Central memory CD8-positive, alpha-beta T cell (primary cell): Measurements from ENCODE around the gene DENND1A.
"Not testable (repeated sequence)": the region's sequence is repeated elsewhere in the genome, so short reads cannot be mapped to it uniquely, and the experiment has no call there.

Experiments
- ATAC-seq: fragments of 150-1000 bp; cut with Tn5 transposase; replicated peaks from 2 replicates; pipeline ENCODE4 v1.10.0; 2022; ENCODE audit warnings: mild to moderate bottlenecking, moderate FRiP score, moderate number of reproducible peaks; ENCODE audit not compliant: poor library complexity, severe bottlenecking; ENCODE audit errors: extremely low read depth
- DNase-seq, 2 donors: peaks; one replicate each; pipeline ENCODE4 v3.0.0; 2021; ENCODE audit warnings: low spot score in 2 of 2
- H3K27ac Mint-ChIP-seq: one replicate; pipeline ENCODE4 v1.8.0; 2022; ENCODE audit warnings: low read depth, mild to moderate bottlenecking, moderate library complexity, mixed read lengths
- H3K27me3 Mint-ChIP-seq: one replicate; pipeline ENCODE4 v1.8.0; 2022; ENCODE audit warnings: mixed read lengths
- H3K36me3 Mint-ChIP-seq: one replicate; pipeline ENCODE4 v1.8.0; 2022; ENCODE audit warnings: mild to moderate bottlenecking, moderate library complexity, mixed read lengths; ENCODE audit not compliant: insufficient read depth
- H3K4me1 Mint-ChIP-seq: one replicate; pipeline ENCODE4 v1.8.0; 2022; ENCODE audit warnings: mixed read lengths
- H3K4me3 Mint-ChIP-seq: one replicate; pipeline ENCODE4 v1.8.0; 2022; ENCODE audit warnings: mild to moderate bottlenecking, moderate library complexity, mixed read lengths
- H3K9me3 Mint-ChIP-seq: one replicate; pipeline ENCODE4 v1.8.0; 2022; ENCODE audit warnings: mixed read lengths

The DENND1A gene

GRCh38 chr9:123925819-123926218, 4.1 kb downstream of the DENND1A start:
- DNase-seq, result no peak
- no peak overlapping the region for H3K4me3 Mint-ChIP-seq
- H3K9me3 Mint-ChIP-seq, result no peaks in the 10 kb centered on the region
- peaks cover 6% of the 10 kb centered on the region for H3K36me3 Mint-ChIP-seq
- H3K27me3 Mint-ChIP-seq, result no peaks in the 10 kb centered on the region
- H3K27ac Mint-ChIP-seq, result no peak overlapping the region
- peaks cover 36% of the 10 kb centered on the region for H3K4me1 Mint-ChIP-seq
- ATAC-seq, result no peak

GRCh38 chr9:123925161-123925560, 4.8 kb downstream of the DENND1A start:
- no peak overlapping the region for H3K27ac Mint-ChIP-seq
- ATAC-seq (no peak), DNase-seq (no peak)

DNA sequence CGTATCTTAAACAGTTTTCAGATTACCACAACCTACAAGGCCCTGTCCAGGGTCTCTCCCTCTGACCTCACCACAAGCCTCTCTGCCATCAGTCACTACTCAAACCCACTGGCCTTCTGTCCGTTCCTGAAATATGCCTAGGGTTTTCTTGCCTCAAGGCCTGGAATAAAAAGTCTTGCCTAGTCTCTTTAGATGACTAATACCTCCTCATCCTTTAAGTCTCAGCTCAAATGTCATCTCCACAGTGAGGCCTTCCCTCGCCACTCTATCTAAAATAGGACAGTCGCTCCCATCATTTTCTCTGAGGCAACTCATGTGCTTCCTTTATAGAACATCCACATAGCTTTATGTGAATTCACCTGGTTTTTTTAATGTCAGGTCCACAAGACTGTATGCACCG, 5.2 kb downstream of the DENND1A start:
- Mint-ChIP-seq H3K4me3 (no peak overlapping the region), H3K27me3 (no peaks in the 10 kb centered on the region), H3K4me1 (peaks cover 28% of the 10 kb centered on the region), H3K36me3 (peaks cover 4% of the 10 kb centered on the region), H3K27ac (no peak overlapping the region), H3K9me3 (no peaks in the 10 kb centered on the region)
- DNase-seq, result no peak
- ATAC-seq, result no peak

More at GRCh38 chr9:123925161-123925560, 4.8 kb downstream of the DENND1A start:
- no peaks in the 10 kb centered on the region for H3K9me3 Mint-ChIP-seq
- peaks cover 29% of the 10 kb centered on the region for H3K4me1 Mint-ChIP-seq
- H3K36me3 Mint-ChIP-seq, result peaks cover 4% of the 10 kb centered on the region
- H3K4me3 Mint-ChIP-seq, result no peak overlapping the region
- H3K27me3 Mint-ChIP-seq, result no peaks in the 10 kb centered on the region

- Mint-ChIP-seq H3K36me3 (peaks cover 3% of the 10 kb centered on the region), H3K27ac (no peak overlapping the region), H3K4me1 (peaks cover 25% of the 10 kb centered on the region), H3K9me3 (no peaks in the 10 kb centered on the region), H3K27me3 (no peaks in the 10 kb centered on the region), H3K4me3 (no peak overlapping the region)
- ATAC-seq (no peak), DNase-seq (no peak)
Observed at GRCh38 chr9:123923884-123924283, 6.0 kb downstream of the DENND1A start.

- no peak for ATAC-seq
- Mint-ChIP-seq H3K9me3 (no peaks in the 10 kb centered on the region), H3K27me3 (no peaks in the 10 kb centered on the region), H3K4me1 (peaks cover 20% of the 10 kb centered on the region), H3K4me3 (no peak overlapping the region), H3K36me3 (peaks cover 5% of the 10 kb centered on the region), H3K27ac (no peak overlapping the region)
- DNase-seq, result no peak
Observed at GRCh38 chr9:123923377-123923776, 6.5 kb downstream of the DENND1A start.

- DNase-seq (no peak), ATAC-seq (no peak)
- peaks cover 15% of the 10 kb centered on the region for H3K4me1 Mint-ChIP-seq
- H3K27ac Mint-ChIP-seq, result no peak overlapping the region
- H3K36me3 Mint-ChIP-seq, result peaks cover 4% of the 10 kb centered on the region
- no peak overlapping the region for H3K4me3 Mint-ChIP-seq
- H3K9me3 Mint-ChIP-seq, result no peaks in the 10 kb centered on the region
- no peaks in the 10 kb centered on the region for H3K27me3 Mint-ChIP-seq
Observed at GRCh38 chr9:123922911-123923310, 7.0 kb downstream of the DENND1A start.

- Mint-ChIP-seq H3K27me3 (no peaks in the 10 kb centered on the region), H3K36me3 (peaks cover 3% of the 10 kb centered on the region), H3K4me3 (no peak overlapping the region), H3K4me1 (peaks cover 10% of the 10 kb centered on the region), H3K9me3 (no peaks in the 10 kb centered on the region), H3K27ac (no peak overlapping the region)
- no peak for DNase-seq
- no peak for ATAC-seq
Observed at GRCh38 chr9:123922431-123922830, 7.5 kb downstream of the DENND1A start.

- no peak for DNase-seq
Observed at GRCh38 chr9:123914517-123915196, 15.3 kb downstream of the DENND1A start.

DNA sequence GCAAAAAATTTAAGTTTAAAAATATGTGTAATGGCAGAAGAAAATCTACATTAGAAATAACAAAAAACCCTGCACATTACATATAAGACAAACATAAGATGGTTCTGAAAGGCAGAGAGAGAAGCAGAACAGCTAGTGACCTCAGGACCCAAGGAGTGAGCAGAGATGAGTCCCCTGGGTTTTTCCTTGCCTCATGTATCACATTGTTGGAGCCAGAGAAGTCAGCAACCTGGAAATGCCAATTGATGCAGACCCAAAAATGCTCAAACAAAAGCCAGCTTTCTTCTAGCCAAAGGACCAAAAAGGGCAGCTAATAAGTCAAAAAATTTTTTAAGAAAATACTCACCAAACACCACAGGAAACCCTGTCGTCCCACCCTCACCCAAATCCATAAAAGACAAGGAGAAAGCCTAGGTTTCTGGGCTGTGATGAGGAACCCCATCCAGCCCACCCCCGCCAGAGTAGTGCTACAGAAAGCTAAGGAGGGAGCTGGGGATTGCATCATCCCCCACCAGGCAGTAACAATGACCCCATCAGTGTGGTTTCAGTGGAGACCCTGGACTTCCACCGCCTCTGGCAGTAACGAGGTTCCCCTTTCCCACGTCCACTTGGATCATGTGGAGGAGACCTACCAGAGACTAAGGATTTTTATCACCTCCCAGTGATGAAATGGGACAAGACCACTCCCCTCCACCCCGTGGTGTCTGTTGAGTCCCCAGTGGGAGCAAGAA, 17.6 kb downstream of the DENND1A start:
- no peaks in the 10 kb centered on the region for H3K27me3 Mint-ChIP-seq
- peaks cover 5% of the 10 kb centered on the region for H3K4me1 Mint-ChIP-seq
- H3K9me3 Mint-ChIP-seq, result peaks cover 4% of the 10 kb centered on the region
- ATAC-seq (no peak), DNase-seq (no peak)
- H3K4me3 Mint-ChIP-seq, result no peak overlapping the region
- H3K36me3 Mint-ChIP-seq, result peaks cover 2% of the 10 kb centered on the region
- H3K27ac Mint-ChIP-seq, result no peak overlapping the region

More at GRCh38 chr9:123914517-123915196, 15.3 kb downstream of the DENND1A start:
- peaks cover 4% of the 10 kb centered on the region for H3K9me3 Mint-ChIP-seq
- peaks cover 5% of the 10 kb centered on the region for H3K4me1 Mint-ChIP-seq
- peaks cover 5% of the 10 kb centered on the region for H3K36me3 Mint-ChIP-seq
- no peaks in the 10 kb centered on the region for H3K27me3 Mint-ChIP-seq
- H3K4me3 Mint-ChIP-seq, result no peak overlapping the region
- no peak for ATAC-seq
- no peak overlapping the region for H3K27ac Mint-ChIP-seq

GRCh38 chr9:123911024-123911423, 18.9 kb downstream of the DENND1A start:
- H3K27ac Mint-ChIP-seq, result no peak overlapping the region
- DNase-seq (no peak), ATAC-seq (no peak)
- no peaks in the 10 kb centered on the region for H3K27me3 Mint-ChIP-seq
- H3K4me1 Mint-ChIP-seq, result peaks cover 5% of the 10 kb centered on the region
- no peak overlapping the region for H3K4me3 Mint-ChIP-seq
- peaks cover 4% of the 10 kb centered on the region for H3K9me3 Mint-ChIP-seq
- no peaks in the 10 kb centered on the region for H3K36me3 Mint-ChIP-seq

GRCh38 chr9:123909192-123909591, 20.7 kb downstream of the DENND1A start:
- ATAC-seq, H3K4me3 Mint-ChIP-seq, H3K4me1 Mint-ChIP-seq, H3K27ac Mint-ChIP-seq, DNase-seq, H3K27me3 Mint-ChIP-seq, H3K36me3 Mint-ChIP-seq, H3K9me3 Mint-ChIP-seq: not testable (repeated sequence)

DNA sequence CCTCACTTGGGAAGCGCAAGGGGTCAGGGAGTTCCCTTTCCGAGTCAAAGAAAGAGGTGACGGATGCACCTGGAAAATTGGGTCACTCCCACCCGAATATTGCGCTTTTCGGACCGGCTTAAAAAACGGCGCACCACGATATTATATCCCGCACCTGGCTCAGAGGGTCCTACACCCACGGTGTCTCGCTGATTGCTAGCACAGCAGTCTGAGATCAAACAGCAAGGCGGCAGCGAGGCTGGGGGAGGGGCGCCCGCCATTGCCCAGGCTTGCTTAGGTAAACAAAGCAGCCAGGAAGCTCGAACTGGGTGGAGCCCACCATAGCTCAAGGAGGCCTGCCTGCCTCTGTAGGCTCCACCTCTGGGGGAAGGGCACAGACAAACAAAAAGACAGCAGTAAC, 26.4 kb downstream of the DENND1A start:
- not testable (repeated sequence) for DNase-seq, H3K9me3 Mint-ChIP-seq, H3K36me3 Mint-ChIP-seq, H3K27me3 Mint-ChIP-seq, ATAC-seq, H3K4me3 Mint-ChIP-seq, H3K27ac Mint-ChIP-seq
- H3K4me1 Mint-ChIP-seq, result peaks cover 10% of the 10 kb centered on the region

DNA sequence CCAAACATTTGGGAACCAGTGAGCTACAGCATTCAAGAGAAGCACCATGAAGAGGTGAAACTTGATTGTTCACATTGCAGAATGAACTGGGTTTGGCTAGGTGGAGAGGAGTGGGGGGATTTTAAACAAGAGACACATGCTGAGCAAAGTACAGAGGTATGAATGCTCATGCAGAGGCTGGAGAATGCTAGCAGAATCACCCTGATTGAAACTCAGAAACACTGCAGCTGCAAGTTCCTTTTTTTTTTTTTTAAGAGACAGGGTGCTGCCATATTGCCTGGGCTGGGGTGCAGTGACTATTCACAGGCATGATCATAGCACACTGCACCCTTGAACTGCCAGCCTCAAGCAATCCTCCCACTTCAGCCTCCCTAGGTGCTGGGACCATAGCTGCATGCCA, 35.1 kb downstream of the DENND1A start:
- Mint-ChIP-seq H3K27ac (no peak overlapping the region), H3K4me1 (peaks cover 19% of the 10 kb centered on the region), H3K27me3 (no peaks in the 10 kb centered on the region), H3K36me3 (no peaks in the 10 kb centered on the region), H3K9me3 (no peaks in the 10 kb centered on the region), H3K4me3 (no peak overlapping the region)
- ATAC-seq (no peak), DNase-seq (no peak)
